CD8-positive, alpha-beta memory T cell (primary cell): ENCODE data around the gene HABP2. TPM values are rescaled to one million over a fixed set of nuclear protein-coding genes. Genes with fewer than 3 reads are reported as not detected.

ENCODE experiments used
- CTCF ChIA-PET: fragments of 350-600 bp; sonication (Branson Sonifier 250); formaldehyde crosslinking; loops from one replicate; lab custom pipeline; 2021; ENCODE audit warnings: antibody characterized with exemption; lab: Charles Lee
- POLR2A ChIA-PET: fragments of 350-600 bp; sonication (Branson Sonifier 250); formaldehyde crosslinking; loops from one replicate; lab custom pipeline; 2021; ENCODE audit warnings: antibody characterized with exemption; lab: Charles Lee
- DNase-seq, 5 donors: peaks; one replicate each; pipeline versions ENCODE4 v3.0.0 to v3.0.0-alpha.2; 2020 to 2022; ENCODE audit warnings: mixed read lengths in 1 of 5
- H3K27ac ChIP-seq: one replicate; pipeline ENCODE4 v1.7.0; 2013; ENCODE audit warnings: low read depth, mild to moderate bottlenecking, low read length, moderate library complexity
- H3K27me3 ChIP-seq: 2 replicates; pipeline ENCODE4 v1.7.0; 2013; ENCODE audit warnings: low read length, mild to moderate bottlenecking; ENCODE audit not compliant: insufficient read depth, poor library complexity, severe bottlenecking
- H3K36me3 ChIP-seq: 2 replicates; pipeline ENCODE4 v1.7.0; 2013; ENCODE audit warnings: mild to moderate bottlenecking, low read length, moderate library complexity; ENCODE audit not compliant: insufficient read depth
- H3K4me1 ChIP-seq: 2 replicates; pipeline ENCODE4 v1.7.0; 2013; ENCODE audit warnings: mild to moderate bottlenecking, low read length, moderate library complexity; ENCODE audit not compliant: insufficient read depth
- H3K4me3 ChIP-seq: 2 replicates; pipeline ENCODE4 v1.7.0; 2013; ENCODE audit warnings: mild to moderate bottlenecking, low read length
- H3K9me3 ChIP-seq: 2 replicates; pipeline ENCODE4 v1.7.0; 2013; ENCODE audit warnings: mild to moderate bottlenecking, low read length
- H3K27ac Mint-ChIP-seq, 8 donors: one replicate each; pipeline ENCODE4 v1.8.0; 2020 to 2021; ENCODE audit warnings: mixed read lengths in 8 of 8, mild to moderate bottlenecking in 6 of 8, inconsistent platforms in 3 of 8, moderate library complexity in 3 of 8
- H3K27me3 Mint-ChIP-seq, 2 donors: one replicate each; pipeline ENCODE4 v1.8.0; 2020 to 2021; ENCODE audit warnings: mixed read lengths in 2 of 2, mild to moderate bottlenecking in 1 of 2, moderate library complexity in 1 of 2
- H3K36me3 Mint-ChIP-seq, 3 donors: one replicate each; pipeline ENCODE4 v1.8.0; 2020 to 2021; ENCODE audit warnings: mixed read lengths in 3 of 3, inconsistent platforms in 1 of 3, mild to moderate bottlenecking in 1 of 3
- H3K4me1 Mint-ChIP-seq, 3 donors: one replicate each; pipeline ENCODE4 v1.8.0; 2020 to 2021; ENCODE audit warnings: mixed read lengths in 3 of 3, inconsistent platforms in 1 of 3, mild to moderate bottlenecking in 1 of 3
- H3K4me3 Mint-ChIP-seq, 7 donors: one replicate each; pipeline ENCODE4 v1.8.0; 2020 to 2021; ENCODE audit warnings: mixed read lengths in 7 of 7, mild to moderate bottlenecking in 6 of 7, moderate library complexity in 4 of 7, inconsistent platforms in 2 of 7
- H3K9me3 Mint-ChIP-seq, 5 donors: one replicate each; pipeline ENCODE4 v1.8.0; 2020 to 2022; ENCODE audit warnings: mixed read lengths in 5 of 5, mild to moderate bottlenecking in 3 of 5, moderate library complexity in 2 of 5, inconsistent platforms in 1 of 5
- polyA plus RNA-seq: library from polyadenylated mRNA; unstranded; fragments of 300-500 nt; fragmentation: Illumina TruSeq; gene quantifications from one replicate; pipeline ENCODE4 v1.2.3, GENCODE V29; 2021
- total RNA-seq, 2 experiments: library from RNA; stranded (reverse); gene quantifications; one replicate each; pipeline ENCODE4 v1.2.3, GENCODE V29; 2021

The HABP2 gene
- total and polyA plus RNA-seq, 3 experiments from 2014 or later, result not detected

- no peaks in the 10 kb centered on the region for H3K36me3 Mint-ChIP-seq
- Histone ChIP-seq H3K4me3 (no peak overlapping the region), H3K4me1 (no peaks in the 10 kb centered on the region), H3K9me3 (no peaks in the 10 kb centered on the region), H3K36me3 (no peaks in the 10 kb centered on the region), H3K27ac (no peak overlapping the region), H3K27me3 (no peaks in the 10 kb centered on the region)
- ChIA-PET POLR2A (no interaction called here), CTCF (interaction anchor here (3.2 kb wide), 1 partner anchor 9 kb away, joined by 16 read pairs; no protein-coding TSS in a partner anchor)
- H3K27me3 Mint-ChIP-seq, result peaks cover 6 to 7% of the 10 kb centered on the region in 2 donors
- no peaks in the 10 kb centered on the region for H3K4me1 Mint-ChIP-seq
- H3K9me3 Mint-ChIP-seq, result no peaks in the 10 kb centered on the region
- DNase-seq, result no peak
- H3K27ac Mint-ChIP-seq, result no peak overlapping the region
- H3K4me3 Mint-ChIP-seq, result no peak overlapping the region
Measured at GRCh38 chr10:113572520-113573290, 19.9 kb downstream of the HABP2 start.

- Mint-ChIP-seq H3K36me3 (no peaks in the 10 kb centered on the region), H3K9me3 (no peaks in the 10 kb centered on the region), H3K4me1 (no peaks in the 10 kb centered on the region), H3K27me3 (peaks cover 4% of the 10 kb centered on the region in 2 donors), H3K27ac (no peak overlapping the region), H3K4me3 (no peak overlapping the region)
- DNase-seq, result no peak
- Histone ChIP-seq H3K4me3 (no peak overlapping the region), H3K36me3 (no peaks in the 10 kb centered on the region), H3K9me3 (no peaks in the 10 kb centered on the region), H3K4me1 (no peaks in the 10 kb centered on the region), H3K27ac (no peak overlapping the region), H3K27me3 (no peaks in the 10 kb centered on the region)
- ChIA-PET POLR2A (no interaction called here), CTCF (interaction anchor here (3.2 kb wide), 1 partner anchor 9 kb away, joined by 16 read pairs; no protein-coding TSS in a partner anchor)
Measured at GRCh38 chr10:113573368-113573767, 20.5 kb downstream of the HABP2 start.

GRCh38 chr10:113576852-113577251 lies 24.0 kb downstream of the HABP2 start:
- Histone ChIP-seq H3K36me3 (no peaks in the 10 kb centered on the region), H3K27ac (no peak overlapping the region), H3K27me3 (no peaks in the 10 kb centered on the region), H3K4me3 (no peak overlapping the region), H3K9me3 (no peaks in the 10 kb centered on the region), H3K4me1 (no peaks in the 10 kb centered on the region)
- H3K27ac Mint-ChIP-seq, result no peak overlapping the region
- no peaks in the 10 kb centered on the region for H3K36me3 Mint-ChIP-seq
- no peaks in the 10 kb centered on the region for H3K4me1 Mint-ChIP-seq
- no peak for DNase-seq
- ChIA-PET POLR2A (no interaction called here), CTCF (no interaction called here)
- no peaks in the 10 kb centered on the region for H3K9me3 Mint-ChIP-seq
- peaks cover 11 to 14% of the 10 kb centered on the region in 2 donors for H3K27me3 Mint-ChIP-seq
- no peak overlapping the region for H3K4me3 Mint-ChIP-seq

- Mint-ChIP-seq H3K27me3 (peaks cover 11 to 15% of the 10 kb centered on the region in 2 donors), H3K27ac (no peak overlapping the region), H3K4me3 (no peak overlapping the region), H3K9me3 (no peaks in the 10 kb centered on the region), H3K4me1 (no peaks in the 10 kb centered on the region), H3K36me3 (no peaks in the 10 kb centered on the region)
- Histone ChIP-seq H3K27me3 (no peaks in the 10 kb centered on the region), H3K27ac (no peak overlapping the region), H3K4me1 (no peaks in the 10 kb centered on the region), H3K4me3 (no peak overlapping the region), H3K9me3 (no peaks in the 10 kb centered on the region), H3K36me3 (no peaks in the 10 kb centered on the region)
- CTCF ChIA-PET, result no interaction called here
- DNase-seq, result no peak
- POLR2A ChIA-PET, result no interaction called here
Measured at GRCh38 chr10:113578773-113579172, 25.9 kb downstream of the HABP2 start.

- H3K36me3 ChIP-seq, result no peaks in the 10 kb centered on the region
- Mint-ChIP-seq H3K27ac (no peak overlapping the region), H3K4me1 (no peaks in the 10 kb centered on the region), H3K36me3 (no peaks in the 10 kb centered on the region), H3K27me3 (peaks cover 11 to 25% of the 10 kb centered on the region in 2 donors), H3K4me3 (no peak overlapping the region), H3K9me3 (no peaks in the 10 kb centered on the region)
- no peak for DNase-seq
- CTCF ChIA-PET, result no interaction called here
- H3K4me3 ChIP-seq, result no peak overlapping the region
- H3K9me3 ChIP-seq, result no peaks in the 10 kb centered on the region
- POLR2A ChIA-PET, result no interaction called here
- no peaks in the 10 kb centered on the region for H3K4me1 ChIP-seq
- no peak overlapping the region for H3K27ac ChIP-seq
- no peaks in the 10 kb centered on the region for H3K27me3 ChIP-seq
Measured at GRCh38 chr10:113581092-113581491, 28.2 kb downstream of the HABP2 start.

- Histone ChIP-seq H3K4me3 (no peak overlapping the region), H3K27ac (no peak overlapping the region), H3K36me3 (no peaks in the 10 kb centered on the region), H3K9me3 (no peaks in the 10 kb centered on the region), H3K27me3 (no peaks in the 10 kb centered on the region), H3K4me1 (no peaks in the 10 kb centered on the region)
- ChIA-PET POLR2A (no interaction called here), CTCF (interaction anchor here (1.3 kb wide), 1 partner anchor 20 kb away, joined by 4 read pairs; no protein-coding TSS in a partner anchor)
- Mint-ChIP-seq H3K27ac (no peak overlapping the region), H3K36me3 (no peaks in the 10 kb centered on the region), H3K9me3 (no peaks in the 10 kb centered on the region), H3K4me1 (no peaks in the 10 kb centered on the region), H3K27me3 (peaks cover 8 to 29% of the 10 kb centered on the region in 2 donors), H3K4me3 (no peak overlapping the region)
- no peak for DNase-seq
Measured at GRCh38 chr10:113583571-113583970, 30.7 kb downstream of the HABP2 start.

- H3K4me1 ChIP-seq, result no peaks in the 10 kb centered on the region
- no peaks in the 10 kb centered on the region for H3K9me3 ChIP-seq
- Mint-ChIP-seq H3K27ac (no peak overlapping the region), H3K4me1 (no peaks in the 10 kb centered on the region), H3K27me3 (peaks cover 5 to 24% of the 10 kb centered on the region in 2 donors), H3K36me3 (no peaks in the 10 kb centered on the region), H3K4me3 (no peak overlapping the region), H3K9me3 (no peaks in the 10 kb centered on the region)
- H3K36me3 ChIP-seq, result no peaks in the 10 kb centered on the region
- no peak for DNase-seq
- H3K27me3 ChIP-seq, result no peaks in the 10 kb centered on the region
- POLR2A ChIA-PET, result no interaction called here
- CTCF ChIA-PET, result no interaction called here
- H3K27ac ChIP-seq, result no peak overlapping the region
- H3K4me3 ChIP-seq, result no peak overlapping the region
Measured at GRCh38 chr10:113585949-113586348, 33.1 kb downstream of the HABP2 start.

- Histone ChIP-seq H3K27me3 (no peaks in the 10 kb centered on the region), H3K4me1 (no peaks in the 10 kb centered on the region), H3K4me3 (no peak overlapping the region), H3K9me3 (no peaks in the 10 kb centered on the region), H3K27ac (no peak overlapping the region), H3K36me3 (no peaks in the 10 kb centered on the region)
- no peak overlapping the region for H3K27ac Mint-ChIP-seq
- H3K9me3 Mint-ChIP-seq, result no peaks in the 10 kb centered on the region
- no peaks in the 10 kb centered on the region for H3K36me3 Mint-ChIP-seq
- ChIA-PET POLR2A (no interaction called here), CTCF (no interaction called here)
- no peak for DNase-seq
- no peaks in the 10 kb centered on the region for H3K4me1 Mint-ChIP-seq
- H3K4me3 Mint-ChIP-seq, result no peak overlapping the region
- peaks cover 2 to 32% of the 10 kb centered on the region in 2 donors for H3K27me3 Mint-ChIP-seq
Measured at GRCh38 chr10:113589201-113589770, 36.4 kb downstream of the HABP2 start.
